RPMI7951 (cell line): ENCODE measurements around the gene TXNDC2. TPM values are rescaled to one million over a fixed set of nuclear protein-coding genes. Genes with fewer than 3 reads are reported as not detected.

Source experiments
- DNase-seq: peaks from one replicate; pipeline ENCODE4 v3.0.0-alpha.2; 2012; ENCODE audit warnings: low read depth
- total RNA-seq: library from RNA; depleted of rRNA; stranded (reverse); fragments of >200 nt; shearing (Covaris generic); gene quantifications from 2 replicates; pipeline ENCODE4 v1.2.3, GENCODE V29; 2014; rRNA removed

TXNDC2 gene
- total RNA-seq, 1 experiment from 2014 or later, result 0.12 TPM

- no peak for DNase-seq
These were observed 45.9 kb downstream of the TXNDC2 start for GRCh38 chr18:9931678-9932077.

- no peak for DNase-seq
These were observed 48.1 kb downstream of the TXNDC2 start for GRCh38 chr18:9933865-9934264.

- no peak for DNase-seq
These were observed 48.5 kb downstream of the TXNDC2 start for GRCh38 chr18:9934274-9934673.

Other genes with a start within 250 kb of the TXNDC2 start
- 34.2 and 41.7 TPM in 2 replicates for gene RAB31, start 177.7 kb upstream of the TXNDC2 start, total RNA-seq
- gene VAPA, start 28.0 kb downstream of the TXNDC2 start, total RNA-seq, result 231 and 258 TPM in 2 replicates